Measurements from ENCODE around the gene ABHD5. TPM values are rescaled to one million over a fixed set of nuclear protein-coding genes. Genes with fewer than 3 reads are reported as not detected.

The ABHD5 gene
- polyA plus RNA-seq, 1 of the 3 experiments (the other 2 are of a cell fraction): 10.4 TPM

GRCh38 chr3:43648957-43649356 lies 41.8 kb upstream of the ABHD5 start:
- CTCF ChIA-PET: no interaction called here
- no peaks in the 10 kb centered on the region for H3F3A ChIP-seq (replicated peaks; ENCODE audit: insufficient read depth)
- 94% methylated on average over 3 of the region's 3 CpGs for WGBS (ENCODE audit: low lambda C conversion rate)
- no peak overlapping the region for H3K4me3 ChIP-seq (ENCODE audit: low read depth in 2 of 2, low read length in 1 of 2)
- no peak overlapping the region for H3K27ac ChIP-seq (ENCODE audit: low read depth in 2 of 2, low read length in 1 of 2)
- no peaks in the 10 kb centered on the region for H3K79me2 ChIP-seq (ENCODE audit: insufficient read depth)
- TF ChIP-seq RAD21 (IDR thresholded peaks at IDR 0.05; ENCODE audit: low read length) (no peak), EZH2phosphoT487 (IDR thresholded peaks at IDR 0.05; ENCODE audit: borderline replicate concordance, low read depth) (no peak), IRF3 (IDR thresholded peaks at IDR 0.05; ENCODE audit: low read depth, low read length) (no peak), FOSL2 (IDR thresholded peaks at IDR 0.05; ENCODE audit: borderline replicate concordance, low read depth) (no peak), ZBTB33 (IDR thresholded peaks at IDR 0.05; ENCODE audit: borderline replicate concordance, low read depth) (no peak), FOXJ3 (CRISPR knock-in tag; IDR thresholded peaks at IDR 0.05) (no peak), FOXM1 (IDR thresholded peaks at IDR 0.05; ENCODE audit: low read depth) (no peak), NRF1 (IDR thresholded peaks at IDR 0.05; ENCODE audit: low read depth, low read length) (no peak), GATA2 (CRISPR knock-in tag; IDR thresholded peaks at IDR 0.05) (no peak)
- TF ChIP-seq, protein P1, sequence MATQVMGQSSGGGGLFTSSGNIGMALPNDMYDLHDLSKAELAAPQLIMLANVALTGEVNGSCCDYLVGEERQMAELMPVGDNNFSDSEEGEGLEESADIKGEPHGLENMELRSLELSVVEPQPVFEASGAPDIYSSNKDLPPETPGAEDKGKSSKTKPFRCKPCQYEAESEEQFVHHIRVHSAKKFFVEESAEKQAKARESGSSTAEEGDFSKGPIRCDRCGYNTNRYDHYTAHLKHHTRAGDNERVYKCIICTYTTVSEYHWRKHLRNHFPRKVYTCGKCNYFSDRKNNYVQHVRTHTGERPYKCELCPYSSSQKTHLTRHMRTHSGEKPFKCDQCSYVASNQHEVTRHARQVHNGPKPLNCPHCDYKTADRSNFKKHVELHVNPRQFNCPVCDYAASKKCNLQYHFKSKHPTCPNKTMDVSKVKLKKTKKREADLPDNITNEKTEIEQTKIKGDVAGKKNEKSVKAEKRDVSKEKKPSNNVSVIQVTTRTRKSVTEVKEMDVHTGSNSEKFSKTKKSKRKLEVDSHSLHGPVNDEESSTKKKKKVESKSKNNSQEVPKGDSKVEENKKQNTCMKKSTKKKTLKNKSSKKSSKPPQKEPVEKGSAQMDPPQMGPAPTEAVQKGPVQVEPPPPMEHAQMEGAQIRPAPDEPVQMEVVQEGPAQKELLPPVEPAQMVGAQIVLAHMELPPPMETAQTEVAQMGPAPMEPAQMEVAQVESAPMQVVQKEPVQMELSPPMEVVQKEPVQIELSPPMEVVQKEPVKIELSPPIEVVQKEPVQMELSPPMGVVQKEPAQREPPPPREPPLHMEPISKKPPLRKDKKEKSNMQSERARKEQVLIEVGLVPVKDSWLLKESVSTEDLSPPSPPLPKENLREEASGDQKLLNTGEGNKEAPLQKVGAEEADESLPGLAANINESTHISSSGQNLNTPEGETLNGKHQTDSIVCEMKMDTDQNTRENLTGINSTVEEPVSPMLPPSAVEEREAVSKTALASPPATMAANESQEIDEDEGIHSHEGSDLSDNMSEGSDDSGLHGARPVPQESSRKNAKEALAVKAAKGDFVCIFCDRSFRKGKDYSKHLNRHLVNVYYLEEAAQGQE (IDR thresholded peaks at IDR 0.05; ENCODE audit: low read depth, low read length): no peak
- H3K9me2 ChIP-seq: no peaks in the 10 kb centered on the region
- H3K4me2 ChIP-seq: no peak overlapping the region
- no peaks in the 10 kb centered on the region for H3K36me3 ChIP-seq (replicated peaks in 1 of 2; ENCODE audit: control insufficient read depth in 1 of 2, insufficient read depth in 2 of 2, low read length in 1 of 2)
- DNase-seq: no peak
- H4K20me1 ChIP-seq (ENCODE audit: insufficient read depth): no peaks in the 10 kb centered on the region
- no peak overlapping the region for H2AFZ ChIP-seq (ENCODE audit: low read depth)
- H3K9ac ChIP-seq: no peak overlapping the region
- H3K4me1 ChIP-seq (ENCODE audit: control insufficient read depth in 1 of 2, insufficient read depth in 2 of 2, low read depth in 1 of 2, low read length in 1 of 2): no peaks in the 10 kb centered on the region
- no peaks in the 10 kb centered on the region for H3K9me3 ChIP-seq
- POLR2A ChIA-PET: no interaction called here
- no peaks in the 10 kb centered on the region for H3K27me3 ChIP-seq (ENCODE audit: insufficient read depth)
